Measurements from ENCODE around the gene CLIP4.

GRCh38 chr2:29113027-29113686 lies 2.1 kb upstream of the CLIP4 start:
- TF ChIP-seq RCOR1 (IDR thresholded peaks at IDR 0.05; ENCODE audit: insufficient replicate concordance, low read length): no peak
- TF ChIP-seq CTCF (conservative IDR thresholded peaks at IDR 0.05; ENCODE audit: low read depth, low read length): no peak
- TF ChIP-seq MXI1 (IDR thresholded peaks at IDR 0.05; ENCODE audit: borderline replicate concordance, low read depth, low read length): no peak
- TF ChIP-seq USF2 (IDR thresholded peaks at IDR 0.05; ENCODE audit: low read depth, low read length): no peak; the same call in 1 of the 2 replicates
